ENCODE data around the gene OMP.

DNA sequence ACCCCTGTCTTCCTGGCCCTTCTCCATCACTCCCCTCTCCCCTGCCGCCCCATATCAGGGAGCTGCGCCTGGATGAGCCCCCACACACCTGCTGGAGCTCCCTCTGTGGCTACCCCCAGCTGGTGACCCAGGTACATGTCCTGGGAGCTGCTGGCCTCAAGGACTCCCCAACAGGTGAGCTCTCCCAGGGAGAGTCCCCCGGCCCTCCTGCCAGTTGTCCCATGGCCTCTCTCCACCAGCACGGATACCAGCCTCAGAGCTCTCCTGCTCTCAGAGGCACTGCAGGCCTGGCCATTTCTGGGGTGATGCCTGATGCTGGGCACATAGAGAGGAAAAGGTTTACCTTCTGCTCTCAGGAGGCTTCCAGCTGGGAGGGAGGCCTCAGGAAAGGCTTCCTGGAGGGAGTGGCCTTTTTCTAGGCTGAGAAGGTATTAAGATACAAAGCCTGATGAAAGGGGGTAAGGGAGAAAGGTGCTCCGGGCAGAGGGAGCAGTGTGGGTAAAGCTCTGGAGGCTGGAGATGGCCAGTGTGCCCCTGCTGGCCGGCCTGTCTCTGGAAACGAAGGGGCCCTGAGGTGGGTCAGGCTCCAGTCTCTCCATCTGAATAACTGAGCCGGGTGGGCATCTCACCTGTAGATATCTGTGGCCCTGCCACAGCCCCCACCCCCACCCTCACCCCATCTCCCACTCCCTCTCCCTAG is 19.4 kb downstream of the OMP start:
- TF ChIP-seq EZH2phosphoT487 (IDR thresholded peaks at IDR 0.05; ENCODE audit: low read length) (no peak), EZH2 (optimal IDR thresholded peaks at IDR 0.05; ENCODE audit: low read depth, low read length) (no peak)
- TF ChIP-seq, protein P1, sequence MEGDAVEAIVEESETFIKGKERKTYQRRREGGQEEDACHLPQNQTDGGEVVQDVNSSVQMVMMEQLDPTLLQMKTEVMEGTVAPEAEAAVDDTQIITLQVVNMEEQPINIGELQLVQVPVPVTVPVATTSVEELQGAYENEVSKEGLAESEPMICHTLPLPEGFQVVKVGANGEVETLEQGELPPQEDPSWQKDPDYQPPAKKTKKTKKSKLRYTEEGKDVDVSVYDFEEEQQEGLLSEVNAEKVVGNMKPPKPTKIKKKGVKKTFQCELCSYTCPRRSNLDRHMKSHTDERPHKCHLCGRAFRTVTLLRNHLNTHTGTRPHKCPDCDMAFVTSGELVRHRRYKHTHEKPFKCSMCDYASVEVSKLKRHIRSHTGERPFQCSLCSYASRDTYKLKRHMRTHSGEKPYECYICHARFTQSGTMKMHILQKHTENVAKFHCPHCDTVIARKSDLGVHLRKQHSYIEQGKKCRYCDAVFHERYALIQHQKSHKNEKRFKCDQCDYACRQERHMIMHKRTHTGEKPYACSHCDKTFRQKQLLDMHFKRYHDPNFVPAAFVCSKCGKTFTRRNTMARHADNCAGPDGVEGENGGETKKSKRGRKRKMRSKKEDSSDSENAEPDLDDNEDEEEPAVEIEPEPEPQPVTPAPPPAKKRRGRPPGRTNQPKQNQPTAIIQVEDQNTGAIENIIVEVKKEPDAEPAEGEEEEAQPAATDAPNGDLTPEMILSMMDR (IDR thresholded peaks at IDR 0.05; ENCODE audit: low read length): no peak

Data from MM.1S (cell line).